Stimulated activated naive CD8-positive, alpha-beta T cell treated with anti-CD3 and anti-CD28 coated beads, Interleukin-15, Interleukin-2, amounts not matched to agents 100 U/mL and 50 U/mL, for 24 hours (primary cell): ENCODE measurements around the gene ARFGAP1.

Experiments
- ATAC-seq: fragments of 150-1000 bp; cut with Tn5 transposase; one replicate; pipeline ENCODE4 v1.10.0; 2021
- DNase-seq: peaks from one replicate; pipeline ENCODE4 v3.0.0; 2021

The ARFGAP1 gene

DNA sequence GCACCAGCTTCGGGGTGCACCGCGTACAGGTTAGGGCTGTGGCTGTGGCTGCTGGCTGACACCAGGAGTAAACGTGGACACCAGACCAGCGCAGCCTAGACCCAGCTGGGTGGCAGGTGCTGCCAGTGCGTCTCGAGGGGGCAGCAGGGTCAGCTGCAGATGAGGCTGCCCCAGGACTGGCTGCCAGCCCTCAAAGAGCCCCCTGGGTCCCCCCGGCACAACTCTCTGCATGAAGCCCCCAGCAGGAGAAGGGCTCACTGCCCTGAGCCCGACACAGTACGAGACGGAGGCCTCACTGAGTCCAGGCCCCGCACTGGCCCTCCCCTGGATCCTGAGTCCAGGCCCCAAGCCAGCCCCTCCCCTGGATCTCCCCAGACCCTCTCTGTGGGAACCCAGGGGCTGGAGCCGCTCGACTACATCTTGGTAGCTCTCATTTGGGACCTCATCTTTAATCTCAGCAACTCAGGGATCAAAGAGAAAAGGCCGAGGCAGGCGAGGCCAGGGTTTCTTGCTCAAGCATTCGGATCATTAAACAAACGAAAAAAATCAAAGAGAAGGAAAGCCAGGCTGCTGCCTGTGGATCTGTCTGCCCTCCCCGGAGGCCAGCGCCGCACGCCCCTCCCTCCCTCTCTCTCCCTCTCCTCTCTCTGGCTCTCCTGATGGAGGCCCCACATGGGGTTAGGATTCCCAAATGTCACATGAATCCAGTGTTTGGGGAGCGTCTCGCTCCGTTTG lies 11.4 kb upstream of the ARFGAP1 start:
- DNase-seq (no peak), ATAC-seq (no peak)

DNA sequence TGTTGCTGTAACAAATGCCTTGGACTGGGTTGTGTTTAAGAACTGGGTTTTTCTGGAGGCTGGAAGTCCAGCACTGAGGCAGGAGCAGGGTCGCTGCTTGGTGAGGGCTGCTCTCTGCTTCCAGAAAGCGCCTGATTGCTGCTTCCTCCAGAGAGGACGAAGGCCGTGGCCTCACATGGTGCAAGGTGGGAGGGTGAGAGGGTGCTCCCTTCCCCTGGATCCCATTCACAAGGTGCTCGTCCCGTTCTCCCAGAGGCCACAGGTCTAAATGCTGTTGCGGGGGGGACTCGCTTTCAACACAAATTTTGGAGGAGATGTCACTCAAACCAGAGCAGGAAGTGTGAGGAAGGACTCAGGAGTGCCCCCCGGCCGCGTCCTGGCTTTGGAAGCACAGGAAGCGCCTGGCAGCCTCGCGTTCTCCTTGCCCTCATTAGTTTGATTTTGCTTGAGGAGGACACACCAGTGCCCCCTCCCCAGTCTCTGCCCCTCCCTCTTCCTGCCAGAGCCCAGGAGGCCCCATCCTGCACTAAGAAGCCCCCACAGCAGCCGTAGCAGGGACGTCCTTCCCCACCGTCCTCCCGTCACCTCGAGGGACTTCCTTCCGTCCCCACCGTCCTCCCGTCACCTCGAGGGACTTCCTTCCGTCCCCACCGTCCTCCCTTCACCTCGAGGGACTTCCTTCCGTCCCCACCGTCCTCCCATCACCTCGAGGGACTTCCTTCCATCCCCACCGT lies 10.7 kb upstream of the ARFGAP1 start:
- DNase-seq: no peak
- no peak for ATAC-seq

DNA sequence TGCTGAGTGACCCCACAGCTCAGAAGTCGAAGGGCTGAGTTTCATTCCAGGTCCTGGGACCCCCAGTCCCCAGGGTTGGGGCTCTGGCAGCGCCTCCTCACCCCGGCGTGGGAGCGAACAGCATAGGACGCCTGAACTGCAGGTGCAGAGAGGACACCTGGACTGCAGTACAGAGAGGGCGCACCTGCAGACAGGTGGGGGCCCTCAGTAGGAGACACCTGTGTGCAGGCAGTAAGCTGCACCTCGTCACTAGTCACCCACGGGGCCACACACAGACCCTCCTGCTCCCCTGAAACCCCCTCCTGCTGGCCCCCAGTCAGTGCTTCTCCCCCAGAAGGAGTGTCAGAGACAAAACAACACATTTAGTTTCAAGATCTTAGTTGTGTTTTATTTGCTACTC lies 9.8 kb upstream of the ARFGAP1 start:
- ATAC-seq (no peak), DNase-seq (no peak)

DNA sequence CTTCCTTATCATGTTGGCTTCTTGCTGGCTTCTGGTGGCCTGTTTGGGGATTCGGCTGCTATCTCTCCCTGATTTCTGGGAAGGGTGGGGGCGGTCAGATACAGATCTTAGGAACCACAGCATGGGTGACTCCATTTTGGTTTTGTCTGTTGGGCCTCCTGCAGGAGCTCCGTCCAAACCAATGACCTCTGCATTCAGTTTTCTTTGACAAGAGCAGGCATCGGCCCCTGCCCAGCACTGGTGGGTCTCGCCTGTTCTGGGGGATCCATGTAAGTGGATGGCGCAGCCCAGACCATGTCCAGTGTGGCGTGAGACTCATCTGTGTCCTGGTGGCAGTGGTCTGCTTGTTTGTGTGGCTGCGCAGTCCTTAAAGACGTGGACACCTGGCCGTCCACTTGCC lies 8.6 kb upstream of the ARFGAP1 start:
- no peak for DNase-seq
- no peak for ATAC-seq

DNA sequence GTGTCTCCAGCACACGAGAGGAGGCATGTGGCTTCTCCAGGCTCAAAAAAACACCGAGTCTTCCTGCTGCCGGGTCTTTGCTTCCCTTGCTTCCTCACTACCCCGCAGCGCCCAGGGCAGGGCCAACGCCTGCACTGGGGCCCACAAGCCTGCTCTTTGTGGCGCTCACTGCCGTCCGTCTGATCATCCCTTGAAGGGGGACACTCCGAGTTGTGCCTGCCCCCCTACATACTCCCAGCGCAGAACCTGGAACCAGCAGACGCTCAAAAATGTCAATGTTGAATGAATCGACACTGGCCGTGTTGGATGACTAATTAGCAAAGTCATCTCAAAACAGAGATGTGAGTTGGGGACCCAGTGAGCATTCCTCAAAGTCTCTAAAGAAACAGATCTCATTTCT lies 8.1 kb upstream of the ARFGAP1 start:
- no peak for ATAC-seq
- DNase-seq: no peak

DNA sequence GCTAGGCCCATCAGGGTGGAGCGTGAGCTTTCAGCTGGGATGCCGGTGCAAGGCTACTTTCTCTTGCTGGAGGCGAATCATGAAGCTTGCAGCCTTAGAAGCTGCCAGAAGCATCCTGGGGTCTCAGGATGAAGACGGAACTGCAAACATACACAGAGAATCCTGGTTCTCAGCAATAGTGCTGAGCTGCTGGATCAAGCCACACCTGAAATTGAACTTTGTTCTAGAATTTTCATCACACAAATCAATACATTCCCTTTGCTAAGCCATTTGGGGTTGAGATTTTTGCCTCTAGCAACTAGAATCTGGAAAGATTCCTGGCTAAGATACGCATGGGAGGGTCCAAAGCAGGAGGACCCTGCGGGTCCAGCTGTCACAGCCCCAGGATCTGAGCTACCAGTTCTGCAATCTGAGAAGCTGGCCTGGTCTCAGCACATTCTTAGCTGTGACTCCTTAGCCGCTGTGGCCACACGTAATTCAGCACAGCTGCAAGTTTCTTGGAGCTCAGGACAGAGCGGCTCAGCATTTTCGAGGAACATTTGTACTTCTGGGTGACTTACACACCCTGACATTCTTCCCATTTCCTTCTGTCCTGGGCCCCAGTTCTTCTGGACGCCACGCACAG lies 6.6 kb upstream of the ARFGAP1 start:
- no peak for DNase-seq

DNA sequence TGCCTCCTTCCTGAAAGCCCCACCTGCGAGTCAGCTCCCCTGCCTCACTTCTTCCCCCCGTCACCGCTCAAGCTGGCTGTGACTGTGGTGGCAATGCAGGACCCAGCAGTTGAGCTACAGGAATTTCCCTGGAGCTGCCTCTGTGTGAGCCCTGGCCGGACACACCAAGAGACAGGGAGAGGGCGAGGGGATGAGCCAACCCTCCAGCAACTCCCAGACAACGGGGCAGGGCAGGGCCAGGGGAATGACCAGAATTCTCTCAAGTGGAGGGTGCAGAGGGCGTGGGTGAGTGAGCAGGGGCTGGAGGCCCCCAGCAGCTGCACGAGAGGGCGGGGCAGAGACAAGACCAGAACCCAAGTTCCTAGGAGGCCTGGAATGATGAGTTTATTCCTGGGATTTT lies 4.9 kb upstream of the ARFGAP1 start:
- ATAC-seq (no peak), DNase-seq (no peak)

More for the DNA sequence above, 6.6 kb upstream of the ARFGAP1 start:
- no peak for ATAC-seq

DNA sequence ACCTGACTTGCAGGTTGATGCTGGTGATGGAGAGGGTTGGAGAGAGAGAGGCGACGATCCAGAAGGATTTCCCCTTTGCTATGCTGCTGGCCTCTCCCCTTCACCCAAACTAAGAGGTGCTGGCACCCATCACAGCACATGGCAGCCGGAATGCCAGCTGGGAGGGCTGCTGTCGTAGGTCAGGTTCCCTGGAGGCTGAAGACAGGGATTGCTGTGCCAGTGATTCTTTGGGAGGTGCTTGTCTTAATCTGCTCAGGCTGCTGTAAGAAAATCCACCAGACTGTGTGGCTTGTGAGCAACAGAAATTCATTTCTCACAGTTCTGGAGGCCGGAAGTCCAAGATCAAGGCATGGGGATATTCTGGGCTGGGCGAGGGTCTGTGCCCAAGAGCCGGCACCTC lies 4.4 kb upstream of the ARFGAP1 start:
- ATAC-seq: no peak
- DNase-seq: no peak

DNA sequence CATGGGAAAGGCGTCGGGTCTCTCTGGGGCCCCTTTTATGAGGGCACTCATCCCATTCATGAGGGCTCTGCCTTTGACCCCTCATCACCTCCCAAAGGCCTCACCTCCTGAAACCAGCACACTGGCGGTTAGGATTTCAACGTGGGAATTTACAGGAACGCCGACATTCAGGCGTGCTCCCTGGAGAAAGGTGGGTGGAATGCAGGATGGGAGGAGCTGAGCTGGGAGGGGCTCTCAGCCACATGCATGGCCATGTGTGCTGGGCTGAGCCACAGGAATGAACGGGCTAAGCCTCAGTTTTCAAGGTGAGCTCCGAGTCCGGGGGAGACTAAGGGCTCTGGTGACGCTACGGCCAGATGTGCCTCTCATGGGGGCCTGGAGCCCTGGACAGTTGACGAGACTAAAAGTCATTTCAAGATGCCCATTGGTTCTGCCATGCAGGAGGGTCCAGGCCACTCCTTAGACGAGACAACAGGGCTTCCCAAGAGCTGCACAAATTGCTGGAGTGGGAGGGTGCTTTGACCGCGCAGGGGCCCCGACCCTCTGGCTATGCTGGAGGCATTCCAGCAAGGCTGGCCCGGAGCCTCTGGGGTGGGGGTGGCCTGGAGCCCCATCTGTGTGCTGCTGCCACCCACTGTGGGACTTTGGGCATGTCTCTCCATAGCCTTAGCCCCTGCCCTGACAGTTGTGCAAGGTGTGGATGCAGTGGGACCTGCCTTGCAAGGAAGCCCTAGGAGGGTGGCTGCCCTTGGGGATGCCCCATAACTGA lies 3.8 kb upstream of the ARFGAP1 start:
- DNase-seq: no peak
- no peak for ATAC-seq

DNA sequence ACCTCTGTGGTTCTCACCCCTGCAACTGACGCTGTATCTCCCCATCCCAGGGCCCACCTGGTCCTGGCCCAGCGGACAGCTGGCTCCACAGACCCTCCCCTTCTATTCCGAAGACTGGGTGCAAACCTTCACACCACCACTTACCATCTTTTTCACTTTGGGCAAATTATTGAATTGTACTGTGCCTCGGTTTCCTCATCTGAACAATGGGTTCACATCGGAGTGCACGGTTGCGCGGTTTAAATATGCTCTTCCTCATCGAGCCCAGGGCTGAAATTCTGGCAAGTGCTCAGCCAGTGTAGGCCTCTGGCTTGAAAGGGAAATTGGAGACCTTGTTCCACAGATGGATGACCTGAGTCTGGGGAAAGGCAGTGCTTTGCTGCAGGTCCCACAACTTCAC lies 2.9 kb upstream of the ARFGAP1 start:
- DNase-seq: no peak
- ATAC-seq: no peak

DNA sequence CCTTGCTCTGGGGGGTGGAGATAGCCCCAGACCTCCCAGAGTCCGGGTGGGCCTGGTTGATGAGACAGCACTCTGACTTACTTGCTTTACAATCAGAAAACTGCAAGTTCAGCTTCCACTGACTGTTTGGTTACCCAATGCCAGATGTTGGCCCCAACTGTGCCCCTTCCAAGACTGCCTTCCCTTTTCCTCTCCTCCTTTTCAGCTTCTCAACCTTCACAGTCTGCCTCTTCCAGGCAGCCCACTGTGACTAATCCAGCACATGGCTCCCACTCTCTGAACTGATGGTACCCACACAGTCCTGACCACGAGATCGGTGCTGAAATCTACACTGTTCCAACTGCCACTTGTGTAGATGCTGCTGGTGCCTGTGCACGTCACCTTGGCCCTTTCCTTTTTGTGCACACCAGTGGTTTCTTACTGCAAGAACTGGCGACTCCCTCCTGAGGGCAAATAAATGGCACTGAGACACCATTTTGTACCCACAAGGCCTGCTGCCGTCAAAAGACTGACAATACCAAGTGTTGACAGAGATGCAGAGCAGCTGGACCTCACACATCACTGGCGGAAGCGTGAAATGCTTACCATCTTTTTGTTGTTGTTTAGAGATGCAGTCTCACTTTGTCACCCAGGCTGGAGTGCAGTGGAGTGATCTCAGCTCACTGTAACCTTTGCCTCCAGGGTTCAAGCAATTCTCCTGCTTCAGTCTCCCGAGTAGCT lies 1.8 kb upstream of the ARFGAP1 start:
- DNase-seq (no peak), ATAC-seq (no peak)

DNA sequence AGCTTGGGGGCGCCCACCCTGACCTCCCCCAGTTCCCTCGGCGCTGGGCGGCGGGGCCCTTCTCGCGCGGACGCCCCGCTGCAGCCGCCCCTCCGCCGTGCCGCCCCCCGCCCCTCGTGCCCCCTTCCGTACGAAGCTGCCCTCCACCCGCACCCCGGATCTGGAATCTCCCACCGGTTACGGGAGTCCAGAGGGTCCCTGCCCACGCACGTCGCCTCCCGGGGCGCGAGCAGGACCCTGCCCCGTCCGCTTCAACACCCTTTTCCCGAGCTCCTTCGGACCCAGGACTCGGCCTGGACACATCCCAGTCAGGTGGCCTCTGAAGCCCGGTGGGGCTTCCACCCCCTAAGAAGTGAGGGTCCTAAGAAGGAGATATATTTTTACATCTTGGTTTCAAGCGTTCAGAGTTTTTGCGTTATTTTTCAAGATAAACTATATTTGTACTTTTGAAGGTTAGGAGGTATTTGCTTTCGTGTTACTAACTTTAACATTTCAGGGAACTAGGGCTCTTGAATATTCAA lies 506 bp downstream of the ARFGAP1 start:
- no peak for DNase-seq
- no peak for ATAC-seq

DNA sequence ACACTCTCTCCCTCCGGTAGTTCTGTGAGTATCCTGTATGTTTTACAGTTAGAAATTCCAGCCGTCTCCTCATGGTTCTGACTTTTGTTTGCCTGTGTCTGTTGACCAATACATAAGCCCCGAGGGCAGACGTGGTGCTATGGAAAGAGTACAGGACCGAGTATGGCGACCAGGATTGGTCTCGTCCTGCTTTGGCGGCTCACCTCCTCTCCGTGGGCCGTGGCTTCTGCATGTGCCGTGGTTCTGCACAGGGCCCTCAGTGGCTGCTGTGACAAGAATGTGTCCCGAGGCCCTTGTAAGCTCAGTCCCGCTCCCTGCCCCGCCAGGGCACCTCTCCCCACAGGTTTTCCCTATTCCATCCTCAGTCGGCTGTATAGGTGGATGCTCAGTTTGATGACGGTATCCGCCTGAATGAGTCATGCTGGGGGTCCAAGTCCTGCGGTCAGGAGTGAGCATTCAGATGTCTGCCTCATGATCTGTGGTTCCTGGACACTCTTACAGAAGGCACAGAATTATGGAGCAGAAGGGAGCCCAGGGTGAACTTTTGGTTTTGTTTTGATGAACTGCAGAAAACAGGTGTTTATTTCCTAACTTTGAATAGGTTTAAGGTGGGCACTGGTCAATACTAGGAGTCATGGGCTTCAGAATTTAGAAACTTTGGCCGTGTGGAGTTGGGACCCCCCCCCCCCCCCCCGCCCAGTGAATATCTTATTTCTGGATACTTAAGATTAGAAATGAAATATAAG lies 1.2 kb downstream of the ARFGAP1 start:
- no peak for ATAC-seq
- DNase-seq: no peak

DNA sequence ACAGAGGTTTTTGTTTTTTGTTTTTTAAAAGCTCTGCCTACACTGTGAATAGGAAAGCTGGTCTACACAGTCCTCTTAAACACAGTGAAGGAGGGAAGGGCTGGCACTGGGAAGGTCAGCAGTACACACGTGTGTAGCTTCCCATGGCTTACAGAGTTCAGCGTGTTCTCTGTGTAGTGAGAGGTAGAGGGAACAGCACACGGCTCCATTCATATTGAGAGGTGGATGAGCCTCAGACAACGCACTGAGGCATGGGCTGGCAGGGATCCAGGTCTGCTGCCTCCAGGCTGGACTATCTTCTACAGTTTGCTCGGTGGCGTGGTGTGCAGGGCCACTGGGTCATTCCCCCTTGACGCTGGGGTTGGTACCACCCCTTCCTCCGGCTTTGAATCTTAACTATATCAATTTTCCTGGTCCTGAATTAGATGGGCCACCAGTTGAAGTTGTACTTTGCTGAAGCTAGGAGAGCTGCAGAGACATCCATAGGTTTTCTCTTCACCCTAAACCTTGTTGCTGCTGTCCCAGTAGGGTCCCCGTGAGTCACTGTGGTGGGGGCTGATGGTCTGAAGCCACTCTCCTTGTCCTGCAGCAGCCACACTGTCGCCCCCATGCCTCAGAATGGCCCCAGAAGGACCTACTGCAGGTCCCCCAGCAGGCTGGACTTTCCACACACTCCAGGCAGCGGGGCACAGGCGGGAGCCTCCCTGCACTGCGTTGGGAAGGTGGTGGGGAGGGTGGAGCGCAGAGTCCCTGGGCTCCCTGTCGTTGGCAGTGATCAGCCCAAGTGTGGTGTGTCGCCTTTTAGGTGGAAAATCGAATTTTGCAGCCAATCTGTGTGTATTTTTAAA lies 2.0 kb downstream of the ARFGAP1 start:
- ATAC-seq: no peak

DNA sequence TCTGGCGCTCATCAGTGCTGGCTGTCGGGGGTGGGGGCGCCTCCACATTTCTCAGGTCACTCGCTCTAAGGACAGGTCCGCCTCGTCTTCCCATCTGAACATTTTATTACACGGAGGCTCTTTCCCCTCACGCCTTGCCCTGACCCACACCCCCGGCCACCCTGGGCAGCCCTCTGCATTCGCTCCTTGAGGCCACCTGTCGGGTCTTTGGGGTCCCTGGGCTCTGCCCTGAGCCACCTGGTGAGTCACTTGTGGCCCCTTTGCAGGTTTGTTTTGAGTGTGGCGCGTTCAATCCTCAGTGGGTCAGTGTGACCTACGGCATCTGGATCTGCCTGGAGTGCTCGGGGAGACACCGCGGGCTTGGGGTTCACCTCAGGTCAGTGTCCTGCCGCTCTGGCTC lies 3.2 kb downstream of the ARFGAP1 start:
- ATAC-seq (no peak), DNase-seq (no peak)

More for the DNA sequence above, 2.0 kb downstream of the ARFGAP1 start:
- no peak for DNase-seq

DNA sequence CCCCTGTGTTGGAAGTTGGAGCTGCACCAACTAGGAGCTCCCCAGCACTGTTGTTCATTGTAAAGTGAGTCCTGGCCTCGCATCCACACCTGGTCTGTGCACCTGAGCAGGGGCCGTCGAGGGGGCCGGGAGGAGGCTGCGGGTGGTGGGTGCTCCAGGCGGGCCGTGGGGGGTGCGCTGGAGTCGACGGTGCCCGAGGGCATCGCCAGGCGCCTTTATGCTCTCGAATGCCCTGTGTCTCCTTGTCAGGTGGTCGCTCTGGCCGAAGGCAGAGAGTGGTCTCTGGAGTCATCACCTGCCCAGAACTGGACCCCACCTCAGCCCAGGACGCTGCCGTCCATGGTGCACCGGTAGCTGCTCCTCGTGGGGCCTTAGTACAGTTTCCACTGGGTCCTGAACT lies 4.3 kb downstream of the ARFGAP1 start:
- DNase-seq (no peak), ATAC-seq (no peak)

DNA sequence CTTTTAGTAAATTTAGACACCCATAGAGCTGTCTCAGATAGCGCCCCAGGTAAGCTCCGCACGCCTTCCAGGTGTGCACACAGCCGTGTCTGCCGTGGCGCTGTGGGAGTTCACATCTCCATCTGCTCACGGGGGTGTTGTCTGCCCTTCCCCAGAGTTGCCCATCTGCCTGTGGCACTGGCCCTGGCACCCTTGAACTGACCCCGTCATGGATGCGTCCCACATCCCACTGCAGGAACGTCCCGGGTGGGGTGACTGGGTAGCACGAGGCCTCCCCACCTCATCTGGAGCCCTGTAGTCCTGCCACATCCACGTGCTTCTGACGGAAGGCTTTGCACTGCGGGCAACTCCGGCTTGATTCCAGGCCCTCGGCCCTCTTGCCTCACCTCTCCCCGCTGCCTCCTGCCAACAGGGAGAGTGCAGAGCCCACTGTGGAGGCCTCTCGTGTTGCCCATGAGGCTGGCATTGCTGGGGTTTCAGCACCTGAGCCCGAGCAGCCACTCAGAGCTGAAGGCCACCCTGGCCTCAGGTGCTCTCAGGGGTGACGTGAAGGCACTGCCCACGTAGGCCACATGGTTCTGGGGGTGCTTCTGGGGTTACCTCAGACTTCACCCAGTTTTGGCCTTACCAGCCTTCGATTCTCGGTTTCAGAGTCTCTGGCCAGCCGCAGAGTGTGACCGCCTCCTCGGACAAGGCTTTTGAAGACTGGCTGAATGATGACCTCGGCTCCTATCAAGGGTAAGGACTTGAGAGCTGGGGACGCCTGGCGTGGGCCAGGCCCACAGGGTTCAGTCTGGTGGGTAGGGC lies 5.1 kb downstream of the ARFGAP1 start:
- DNase-seq (no peak), ATAC-seq (no peak)

DNA sequence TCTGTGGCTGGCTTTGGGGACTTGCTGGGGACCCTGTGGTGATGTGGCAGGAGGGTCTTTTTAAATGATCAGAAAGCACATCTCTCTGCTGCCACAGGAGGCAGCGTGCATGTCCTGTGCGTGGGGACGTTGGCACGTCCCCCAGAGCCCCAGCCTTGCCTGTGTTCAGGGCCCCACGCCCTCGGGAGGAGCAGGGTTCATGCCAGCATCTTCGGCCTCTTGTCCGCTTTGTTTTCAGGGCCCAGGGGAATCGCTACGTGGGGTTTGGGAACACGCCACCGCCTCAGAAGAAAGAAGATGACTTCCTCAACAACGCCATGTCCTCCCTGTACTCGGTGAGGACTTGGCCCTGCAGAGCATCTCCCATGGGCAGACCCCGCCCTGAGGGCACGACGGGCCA lies 6.0 kb downstream of the ARFGAP1 start:
- no peak for DNase-seq
- ATAC-seq: no peak

DNA sequence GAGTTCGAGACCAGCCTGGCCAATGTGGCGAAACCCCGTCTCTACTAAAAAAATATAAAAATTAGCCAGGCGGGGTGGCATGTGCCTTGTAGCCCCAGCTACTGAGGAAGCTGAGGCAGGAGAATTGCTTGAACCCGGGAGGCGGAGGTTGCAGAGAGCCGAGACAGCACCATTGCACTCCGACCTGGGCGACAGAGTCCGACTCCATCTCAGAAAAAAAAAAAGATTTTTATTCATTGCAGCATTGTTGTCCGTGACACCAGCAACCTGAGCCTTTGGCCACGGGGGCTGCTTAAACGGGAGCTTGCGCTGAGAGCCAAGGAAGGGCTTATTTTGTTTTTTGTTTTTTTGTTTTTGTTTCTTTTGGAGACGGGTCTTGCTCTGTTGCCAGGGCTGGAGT lies 7.3 kb downstream of the ARFGAP1 start:
- ATAC-seq (no peak), DNase-seq (no peak)
